ENCODE results near the gene PRKCE. TPM values are rescaled to one million over a fixed set of nuclear protein-coding genes. Genes with fewer than 3 reads are reported as not detected.

The PRKCE gene
- total RNA-seq, 2 experiments from 2014 or later = 15.4 to 16.2 TPM

DNA sequence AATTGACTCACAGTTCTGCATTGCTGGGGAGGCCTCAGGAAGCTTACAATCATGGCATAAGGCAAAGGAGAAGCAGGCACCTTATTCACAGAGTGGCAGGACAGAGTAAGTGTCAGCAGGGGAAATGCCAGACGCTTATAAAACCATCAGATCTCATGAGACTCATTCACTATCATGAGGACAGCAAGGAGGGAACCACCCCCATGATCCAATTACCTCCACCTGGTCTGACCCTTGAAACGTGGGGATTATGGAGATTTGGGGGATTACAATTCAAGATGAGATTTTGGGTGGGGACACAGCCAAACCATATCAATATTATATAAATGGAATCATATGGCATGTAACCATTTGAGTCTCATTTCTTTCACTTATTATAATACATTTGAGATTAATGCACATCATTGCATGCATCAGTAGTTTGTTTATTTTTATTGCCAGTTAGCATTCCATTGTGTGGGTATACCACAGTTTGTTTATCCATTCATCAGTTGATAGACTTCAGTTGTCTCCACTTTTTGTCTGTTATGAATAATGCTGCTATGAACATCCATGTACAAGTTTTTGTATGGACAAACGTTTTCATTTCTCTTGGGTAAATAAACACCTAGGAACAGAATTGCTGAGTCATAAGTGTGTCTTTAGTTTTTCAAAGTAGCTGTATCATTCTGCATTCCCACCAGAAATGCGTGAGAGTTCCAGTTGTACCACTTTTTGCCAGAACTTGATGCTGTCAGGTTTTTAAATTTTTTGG, 34.6 kb upstream of the PRKCE start:
- DNase-seq = no peak
- H3K27ac Mint-ChIP-seq = no peak overlapping the region
- ChIA-PET POLR2A (no interaction called here), CTCF (no interaction called here)
- no peak for ATAC-seq
- no peaks in the 10 kb centered on the region for H3K9me3 Mint-ChIP-seq (ENCODE audit: insufficient read depth)
- peaks cover 1% of the 10 kb centered on the region for H3K4me1 Mint-ChIP-seq (ENCODE audit: low read depth)
- peaks cover 17% of the 10 kb centered on the region for H3K27me3 Mint-ChIP-seq (ENCODE audit: low read depth)
- no peaks in the 10 kb centered on the region for H3K36me3 Mint-ChIP-seq (ENCODE audit: low read depth)
- no peak overlapping the region for H3K4me3 Mint-ChIP-seq

DNA sequence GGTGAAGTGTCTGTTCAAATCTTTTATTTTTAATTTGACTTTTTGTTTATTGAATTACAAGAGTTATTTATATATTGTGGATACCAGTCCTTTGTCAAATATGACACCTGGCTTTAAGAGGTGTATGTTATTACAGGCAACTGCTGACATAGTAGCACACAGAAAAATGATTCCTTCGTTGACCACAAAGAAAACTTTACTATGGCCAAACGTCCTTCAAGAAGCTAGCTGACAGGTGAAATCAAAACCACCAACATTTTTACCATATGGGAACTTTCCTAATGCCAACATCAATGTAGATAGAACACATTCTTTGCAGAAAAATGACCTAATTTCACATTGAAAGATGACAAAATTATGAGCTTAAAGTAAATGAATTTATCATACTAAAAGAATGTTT, 34.0 kb upstream of the PRKCE start:
- Mint-ChIP-seq H3K27ac (no peak overlapping the region), H3K27me3 (ENCODE audit: low read depth) (peaks cover 22% of the 10 kb centered on the region), H3K4me1 (ENCODE audit: low read depth) (no peaks in the 10 kb centered on the region), H3K9me3 (ENCODE audit: insufficient read depth) (no peaks in the 10 kb centered on the region), H3K4me3 (no peak overlapping the region), H3K36me3 (ENCODE audit: low read depth) (no peaks in the 10 kb centered on the region)
- ATAC-seq (no peak), DNase-seq (no peak)
- CTCF ChIA-PET = no interaction called here
- POLR2A ChIA-PET = no interaction called here

DNA sequence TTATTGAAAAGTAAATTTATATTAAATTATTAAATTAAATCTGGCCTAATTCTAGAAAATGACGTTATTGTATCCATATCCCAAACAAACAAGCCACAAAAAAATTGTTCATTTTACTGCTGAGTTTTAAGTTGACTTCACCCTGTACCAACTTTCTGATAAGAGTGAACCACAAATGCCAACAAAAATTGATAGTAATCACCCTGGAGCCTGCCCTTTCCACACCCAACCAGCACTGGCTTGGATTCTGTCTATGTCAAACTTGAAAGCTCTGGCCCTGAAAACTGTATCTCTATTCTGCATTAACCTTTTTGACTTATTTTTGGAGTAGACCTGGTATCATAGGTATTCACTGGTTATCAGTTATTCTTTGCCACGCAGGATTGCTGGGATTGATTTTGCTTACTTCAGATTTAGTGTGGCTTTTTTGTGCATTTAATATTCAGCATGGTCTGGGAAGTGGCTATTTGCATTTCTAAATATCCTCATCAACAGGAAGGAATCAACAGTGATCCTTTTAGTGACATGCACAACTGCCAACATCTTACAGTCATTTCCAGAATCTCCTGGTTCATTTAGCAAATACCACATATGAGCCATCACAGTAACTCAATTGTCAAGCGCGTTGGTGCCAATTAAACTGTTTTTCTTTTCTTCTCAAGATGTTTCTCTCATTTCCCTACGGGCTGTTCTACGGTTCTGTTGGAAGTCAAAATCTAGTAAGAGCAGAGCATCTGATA, 29.0 kb upstream of the PRKCE start:
- ATAC-seq = no peak
- H3K27me3 Mint-ChIP-seq (ENCODE audit: low read depth) = peaks cover 49% of the 10 kb centered on the region
- no peaks in the 10 kb centered on the region for H3K9me3 Mint-ChIP-seq (ENCODE audit: insufficient read depth)

DNA sequence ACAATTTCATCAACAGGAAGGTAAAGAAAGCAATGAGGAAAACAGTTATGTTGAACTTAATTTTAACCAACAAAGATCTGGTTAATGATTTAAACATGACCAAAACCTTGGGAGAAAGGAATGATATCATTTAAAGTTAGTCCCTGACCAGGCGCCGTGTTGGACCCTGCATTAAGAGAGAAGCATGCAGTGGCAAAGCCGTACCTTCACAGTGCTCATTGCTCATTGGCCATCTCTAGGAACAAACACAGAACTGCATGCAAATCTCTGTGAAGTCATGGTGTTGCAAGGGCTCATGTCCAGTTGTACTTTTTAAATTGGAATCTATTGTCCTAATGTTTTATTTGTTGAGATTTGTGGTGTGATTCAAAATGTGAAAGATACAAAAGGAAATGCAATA, 28.4 kb upstream of the PRKCE start:
- H3K36me3 Mint-ChIP-seq (ENCODE audit: low read depth) = no peaks in the 10 kb centered on the region

More for the DNA sequence above, 29.0 kb upstream of the PRKCE start:
- ChIA-PET POLR2A (interaction anchor here (1.0 kb wide), 1 partner anchor 11 kb away, joined by 3 read pairs; the partner anchor contains the start of gene SRBD1), CTCF (no interaction called here)
- Mint-ChIP-seq H3K27ac (no peak overlapping the region), H3K4me3 (no peak overlapping the region), H3K4me1 (ENCODE audit: low read depth) (no peaks in the 10 kb centered on the region), H3K36me3 (ENCODE audit: low read depth) (no peaks in the 10 kb centered on the region)
- DNase-seq = no peak

DNA sequence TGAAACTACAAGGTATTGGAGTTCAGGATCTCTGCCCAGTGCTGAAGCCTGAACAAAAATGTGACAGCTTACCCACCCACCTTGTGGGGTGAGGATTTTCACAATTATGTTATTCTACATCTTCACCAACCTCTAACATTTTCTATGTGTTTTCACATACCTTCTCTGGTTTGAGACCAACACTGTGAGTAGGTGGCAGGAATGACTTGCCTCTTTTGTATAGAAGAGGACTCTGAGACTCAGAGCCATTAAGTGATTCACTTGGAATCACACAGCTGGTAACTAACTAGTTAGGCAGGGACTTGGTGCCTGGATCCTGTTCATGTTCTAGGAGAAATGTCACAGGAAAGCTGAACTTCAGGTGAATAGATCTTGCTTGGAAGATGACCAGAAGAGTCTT, 25.7 kb upstream of the PRKCE start:
- H3K4me1 Mint-ChIP-seq (ENCODE audit: low read depth) = no peaks in the 10 kb centered on the region
- peaks cover 47% of the 10 kb centered on the region for H3K27me3 Mint-ChIP-seq (ENCODE audit: low read depth)
- ChIA-PET CTCF (interaction anchor here (0.6 kb wide), 1 partner anchor 1893 kb away, joined by 3 read pairs; no protein-coding TSS in a partner anchor), POLR2A (interaction anchor here (0.6 kb wide), 1 partner anchor 8 kb away, joined by 4 read pairs; no protein-coding TSS in a partner anchor)
- no peak overlapping the region for H3K27ac Mint-ChIP-seq
- ATAC-seq (no peak), DNase-seq (no peak)
- H3K9me3 Mint-ChIP-seq (ENCODE audit: insufficient read depth) = no peaks in the 10 kb centered on the region
- H3K36me3 Mint-ChIP-seq (ENCODE audit: low read depth) = no peaks in the 10 kb centered on the region
- H3K4me3 Mint-ChIP-seq = no peak overlapping the region

More for the DNA sequence above, 28.4 kb upstream of the PRKCE start:
- CTCF ChIA-PET = no interaction called here
- Mint-ChIP-seq H3K4me1 (ENCODE audit: low read depth) (no peaks in the 10 kb centered on the region), H3K4me3 (no peak overlapping the region), H3K27me3 (ENCODE audit: low read depth) (peaks cover 51% of the 10 kb centered on the region), H3K27ac (no peak overlapping the region), H3K9me3 (ENCODE audit: insufficient read depth) (no peaks in the 10 kb centered on the region)
- POLR2A ChIA-PET = interaction anchor here (1.0 kb wide), 1 partner anchor 12 kb away, joined by 3 read pairs; the partner anchor contains the start of gene SRBD1
- ATAC-seq (no peak), DNase-seq (no peak)

DNA sequence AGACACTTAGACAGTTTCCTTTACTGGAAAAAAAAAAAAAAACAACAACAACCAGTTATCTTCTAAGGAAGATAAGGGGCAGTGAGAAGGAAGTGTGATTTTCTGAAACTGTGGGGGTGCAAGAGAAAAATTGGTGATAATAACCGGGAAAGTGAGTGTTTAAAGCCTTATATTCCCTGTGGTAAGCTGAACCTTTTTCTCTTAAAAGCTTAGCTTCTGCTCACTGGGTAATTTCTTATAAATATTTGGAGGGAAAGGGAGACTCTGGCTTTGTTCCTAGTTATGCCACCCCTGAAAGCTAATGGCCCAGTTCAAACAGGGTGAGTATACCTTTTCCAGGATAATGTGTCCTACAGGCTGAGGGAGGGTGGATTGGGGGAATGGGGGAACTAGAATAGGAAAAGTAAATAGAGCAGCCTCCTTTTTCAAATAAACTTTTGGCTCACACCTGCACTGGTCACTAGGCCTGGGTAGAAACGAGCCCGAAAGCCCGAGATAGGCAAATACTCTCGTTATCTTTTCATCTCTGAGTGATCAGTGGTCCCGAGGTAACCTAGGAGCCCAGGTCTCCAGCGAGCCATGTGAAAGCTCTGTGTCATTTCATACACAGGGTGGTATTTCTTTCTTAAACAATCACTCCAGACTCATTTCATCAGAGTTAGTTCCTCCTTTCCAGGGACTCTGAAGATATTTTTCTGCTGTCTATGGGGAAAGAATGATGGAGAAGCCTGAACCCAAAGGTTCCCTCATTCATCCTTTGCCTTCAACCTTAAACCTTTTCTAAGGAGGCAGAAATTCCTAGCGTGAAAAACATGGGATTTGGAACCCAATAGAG, 24.9 kb upstream of the PRKCE start:
- DNase-seq (no peak), ATAC-seq (no peak)
- H3K4me3 Mint-ChIP-seq = no peak overlapping the region
- H3K36me3 Mint-ChIP-seq (ENCODE audit: low read depth) = no peaks in the 10 kb centered on the region
- peaks cover 50% of the 10 kb centered on the region for H3K27me3 Mint-ChIP-seq (ENCODE audit: low read depth)
- H3K9me3 Mint-ChIP-seq (ENCODE audit: insufficient read depth) = no peaks in the 10 kb centered on the region
- ChIA-PET CTCF (interaction anchor here (0.9 to 1.7 kb wide), 2 partner anchors 23 to 309 kb away, joined by 3 to 4 read pairs; no protein-coding TSS in a partner anchor), POLR2A (interaction anchor here (0.6 kb wide), 1 partner anchor 7 kb away, joined by 4 read pairs; no protein-coding TSS in a partner anchor)
- no peaks in the 10 kb centered on the region for H3K4me1 Mint-ChIP-seq (ENCODE audit: low read depth)
- H3K27ac Mint-ChIP-seq = no peak overlapping the region

DNA sequence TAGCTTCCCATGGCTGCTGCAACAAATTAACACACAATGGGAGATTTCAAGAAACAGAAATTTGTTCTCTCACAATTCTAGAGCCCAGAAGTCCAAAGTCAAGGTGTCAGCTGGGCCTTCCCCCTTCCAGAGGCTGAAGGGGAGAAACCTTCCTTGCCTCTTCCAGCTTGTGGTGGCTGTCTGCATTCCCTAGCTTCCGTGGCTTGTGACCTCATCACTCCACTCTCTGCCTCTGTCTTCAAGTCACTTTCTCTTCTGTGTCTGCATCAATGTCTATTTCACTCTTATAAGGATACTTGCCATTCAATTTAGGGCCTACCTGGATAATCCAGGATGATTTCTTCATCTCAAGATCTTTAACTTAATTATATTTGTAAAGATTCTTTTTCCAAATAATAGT, 23.6 kb upstream of the PRKCE start:
- DNase-seq (no peak), ATAC-seq (no peak)
- no peak overlapping the region for H3K4me3 Mint-ChIP-seq
- ChIA-PET POLR2A (no interaction called here), CTCF (interaction anchor here (1.7 kb wide), 1 partner anchor 308 kb away, joined by 4 read pairs; no protein-coding TSS in a partner anchor)
- H3K9me3 Mint-ChIP-seq (ENCODE audit: insufficient read depth) = no peaks in the 10 kb centered on the region
- H3K4me1 Mint-ChIP-seq (ENCODE audit: low read depth) = no peaks in the 10 kb centered on the region
- peaks cover 43% of the 10 kb centered on the region for H3K27me3 Mint-ChIP-seq (ENCODE audit: low read depth)
- no peak overlapping the region for H3K27ac Mint-ChIP-seq
- H3K36me3 Mint-ChIP-seq (ENCODE audit: low read depth) = no peaks in the 10 kb centered on the region

DNA sequence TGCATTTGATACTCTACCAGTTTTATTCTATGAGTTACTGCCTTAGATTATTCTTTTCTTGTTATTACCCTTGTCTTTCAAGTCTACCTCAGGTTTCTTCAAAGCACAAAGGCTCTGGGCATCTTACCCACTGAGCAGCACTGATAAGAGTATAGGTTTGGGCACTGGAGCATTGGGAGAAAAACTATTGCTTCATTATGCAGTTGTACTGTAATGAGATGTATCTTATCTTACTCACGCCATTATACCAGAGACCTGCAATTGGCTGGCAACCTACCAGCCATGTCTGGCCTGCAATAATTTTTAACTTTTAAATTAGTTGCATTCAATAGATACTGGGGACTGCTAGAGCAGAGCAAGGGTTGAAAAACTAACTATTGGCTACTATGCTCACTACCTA, 21.5 kb upstream of the PRKCE start:
- H3K4me1 Mint-ChIP-seq (ENCODE audit: low read depth) = no peaks in the 10 kb centered on the region
- H3K36me3 Mint-ChIP-seq (ENCODE audit: low read depth) = no peaks in the 10 kb centered on the region
- CTCF ChIA-PET = no interaction called here
- peaks cover 42% of the 10 kb centered on the region for H3K27me3 Mint-ChIP-seq (ENCODE audit: low read depth)
- no peak overlapping the region for H3K27ac Mint-ChIP-seq
- no peak overlapping the region for H3K4me3 Mint-ChIP-seq
- no peak for DNase-seq
- no peak for ATAC-seq
- POLR2A ChIA-PET = no interaction called here
- no peaks in the 10 kb centered on the region for H3K9me3 Mint-ChIP-seq (ENCODE audit: insufficient read depth)

DNA sequence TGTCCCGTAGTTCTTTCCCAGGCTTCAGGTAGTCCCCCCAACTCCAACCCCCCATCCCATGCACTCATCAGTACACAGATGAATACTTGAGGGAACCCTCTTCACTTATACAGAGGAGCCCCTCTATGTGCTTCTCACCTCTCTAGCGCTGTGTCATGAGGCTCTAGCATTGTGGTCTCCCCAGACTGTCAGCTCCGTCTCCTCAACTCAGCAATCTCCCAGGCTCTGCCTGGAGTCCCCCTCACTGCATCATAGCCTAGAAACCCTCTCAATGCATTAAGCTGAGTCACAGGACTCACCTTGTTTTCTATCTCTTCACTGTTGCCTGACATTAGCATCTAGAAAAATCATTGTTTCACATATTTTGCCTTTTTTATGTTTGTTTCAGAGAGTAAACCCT, 20.2 kb upstream of the PRKCE start:
- no peaks in the 10 kb centered on the region for H3K4me1 Mint-ChIP-seq (ENCODE audit: low read depth)
- no peak overlapping the region for H3K27ac Mint-ChIP-seq
- H3K27me3 Mint-ChIP-seq (ENCODE audit: low read depth) = peaks cover 40% of the 10 kb centered on the region
- ATAC-seq (no peak), DNase-seq (no peak)
- no peaks in the 10 kb centered on the region for H3K9me3 Mint-ChIP-seq (ENCODE audit: insufficient read depth)
- no peaks in the 10 kb centered on the region for H3K36me3 Mint-ChIP-seq (ENCODE audit: low read depth)
- ChIA-PET POLR2A (no interaction called here), CTCF (no interaction called here)
- H3K4me3 Mint-ChIP-seq = no peak overlapping the region

DNA sequence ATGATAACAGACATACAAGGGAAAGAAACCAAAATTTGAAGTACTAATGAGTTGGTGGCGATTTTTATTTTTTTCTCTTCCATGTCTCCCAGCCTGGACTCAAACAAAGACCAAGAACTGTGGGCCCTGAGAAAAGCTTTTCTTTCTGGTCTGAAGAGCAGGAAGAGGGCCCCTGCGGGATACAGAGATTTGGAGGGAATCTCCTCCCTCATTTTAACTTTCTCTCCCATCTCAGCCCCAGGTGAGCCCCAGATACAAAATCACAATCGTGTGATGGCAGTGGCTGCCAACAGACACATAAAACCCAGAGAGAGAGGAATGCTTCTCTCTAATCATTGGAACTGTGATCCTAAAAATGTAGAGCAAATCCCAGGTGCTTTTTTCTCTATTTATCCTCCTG, 19.5 kb upstream of the PRKCE start:
- H3K4me3 Mint-ChIP-seq = no peak overlapping the region
- no peaks in the 10 kb centered on the region for H3K36me3 Mint-ChIP-seq (ENCODE audit: low read depth)
- DNase-seq = no peak
- POLR2A ChIA-PET = no interaction called here
- H3K27ac Mint-ChIP-seq = no peak overlapping the region
- no peaks in the 10 kb centered on the region for H3K4me1 Mint-ChIP-seq (ENCODE audit: low read depth)
- no peaks in the 10 kb centered on the region for H3K9me3 Mint-ChIP-seq (ENCODE audit: insufficient read depth)
- CTCF ChIA-PET = no interaction called here
- H3K27me3 Mint-ChIP-seq (ENCODE audit: low read depth) = peaks cover 40% of the 10 kb centered on the region
- no peak for ATAC-seq

DNA sequence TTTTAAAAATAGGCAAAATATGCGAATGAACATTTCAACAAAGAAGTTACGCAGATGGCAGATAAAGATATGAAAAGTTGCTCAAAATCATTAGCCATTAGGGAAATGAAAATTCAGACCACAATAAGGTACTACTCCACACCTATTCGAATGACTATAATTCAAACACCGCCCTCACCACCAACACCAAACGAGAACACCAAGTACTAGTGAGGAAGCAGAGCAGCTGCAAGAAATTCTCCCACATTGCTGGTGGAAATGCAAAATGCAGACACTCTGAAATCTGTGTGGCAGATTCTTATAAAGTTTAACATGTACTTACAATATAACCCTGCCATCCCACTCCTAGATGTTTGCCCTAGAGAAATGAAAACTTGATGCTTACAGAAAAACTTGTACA, 17.3 kb upstream of the PRKCE start:
- no peak overlapping the region for H3K27ac Mint-ChIP-seq
- peaks cover 9% of the 10 kb centered on the region for H3K4me1 Mint-ChIP-seq (ENCODE audit: low read depth)
- no peaks in the 10 kb centered on the region for H3K36me3 Mint-ChIP-seq (ENCODE audit: low read depth)
- no peak overlapping the region for H3K4me3 Mint-ChIP-seq
- peaks cover 35% of the 10 kb centered on the region for H3K27me3 Mint-ChIP-seq (ENCODE audit: low read depth)
- ATAC-seq (no peak), DNase-seq (no peak)
- no peaks in the 10 kb centered on the region for H3K9me3 Mint-ChIP-seq (ENCODE audit: insufficient read depth)
- ChIA-PET CTCF (interaction anchor here (1.1 to 1.8 kb wide), 3 partner anchors 8 to 16 kb away, joined by 4 to 9 read pairs (median 5); no protein-coding TSS in a partner anchor), POLR2A (no interaction called here)

All from activated CD8-positive, alpha-beta T cell treated with anti-CD3 and anti-CD28 coated beads, Interleukin-2, amount 10 ng/mL, durations not matched to agents 7 days and 5 days (primary cell).